DOHH2 (cell line): ENCODE measurements around the gene DGKK.

Experiments
- H3F3A ChIP-seq: fragments of 200-600 bp; sonication (generic), shearing (Covaris generic); 2 replicates; pipeline ENCODE4 v1.6.0; 2016; ENCODE audit warnings: antibody characterized with exemption, mild to moderate bottlenecking; ENCODE audit not compliant: control insufficient read depth, insufficient read depth
- H3K27ac ChIP-seq: fragments of 200-600 bp; sonication (generic); 2 replicates; pipeline ENCODE4 v1.5.1; 2014; ENCODE audit warnings: low read depth, mild to moderate bottlenecking, low read length, moderate library complexity
- H3K27me3 ChIP-seq: fragments of 200-600 bp; sonication (generic); 2 replicates; pipeline ENCODE4 v1.6.1; 2014; ENCODE audit warnings: mild to moderate bottlenecking, low read length, mixed read lengths; ENCODE audit not compliant: control insufficient read depth
- H3K36me3 ChIP-seq: fragments of 200-600 bp; sonication (generic); 2 replicates; pipeline ENCODE4 v1.6.1; 2014; ENCODE audit warnings: mild to moderate bottlenecking, low read length, moderate library complexity, mixed read lengths; ENCODE audit not compliant: control insufficient read depth
- H3K4me1 ChIP-seq: fragments of 200-600 bp; sonication (generic); 2 replicates; pipeline ENCODE4 v1.6.1; 2014; ENCODE audit warnings: mild to moderate bottlenecking, low read length, mixed read lengths; ENCODE audit not compliant: control insufficient read depth
- H3K4me2 ChIP-seq: fragments of 200-600 bp; sonication (generic); 2 replicates; pipeline ENCODE4 v1.6.0; 2014; ENCODE audit warnings: mild to moderate bottlenecking, low read length, moderate library complexity
- H3K4me3 ChIP-seq: fragments of 200-600 bp; sonication (generic); 2 replicates; pipeline ENCODE4 v1.5.1; 2014; ENCODE audit warnings: mild to moderate bottlenecking, low read length, mixed read lengths
- H3K79me2 ChIP-seq: fragments of 200-600 bp; sonication (generic); 2 replicates; pipeline ENCODE4 v1.6.1; 2014; ENCODE audit warnings: mild to moderate bottlenecking, low read length, mixed read lengths; ENCODE audit not compliant: control insufficient read depth
- H3K9me2 ChIP-seq: fragments of 200-600 bp; sonication (generic); replicated peaks from 2 replicates; pipeline ENCODE4 v1.6.1; 2014; ENCODE audit warnings: mild to moderate bottlenecking, low read length, mixed read lengths; ENCODE audit not compliant: control insufficient read depth
- H3K9me3 ChIP-seq: fragments of 200-600 bp; sonication (generic); 2 replicates; pipeline ENCODE4 v1.6.1; 2014; ENCODE audit warnings: antibody characterized with exemption, low read length, mixed read lengths; ENCODE audit not compliant: control insufficient read depth, insufficient read depth
- H4K20me1 ChIP-seq: fragments of 200-600 bp; sonication (generic); 2 replicates; pipeline ENCODE4 v1.6.0; 2014; ENCODE audit warnings: low read depth, mild to moderate bottlenecking, antibody characterized with exemption, low read length, moderate library complexity; ENCODE audit not compliant: control insufficient read depth, insufficient read depth
- EZH2phosphoT487 ChIP-seq: fragments of 200-600 bp; sonication (generic); IDR thresholded peaks from 2 replicates; pipeline ENCODE4 v1.6.1; 2017; ENCODE audit warnings: borderline replicate concordance, mild to moderate bottlenecking, antibody characterized with exemption, low read length, moderate library complexity, mixed read lengths
- TF ChIP-seq, protein P1 (sequence below): fragments of 200-600 bp; sonication (generic); IDR thresholded peaks from one replicate; pipeline ENCODE4 v1.5.1; 2014; ENCODE audit warnings: antibody characterized with exemption, mild to moderate bottlenecking, low read depth, low read length; ENCODE audit not compliant: poor library complexity, severe bottlenecking

DGKK gene

GRCh38 chrX:50431623-50432022, 39.0 kb downstream of the DGKK start:
- H3K9me3 ChIP-seq: no peaks in the 10 kb centered on the region
- no peak overlapping the region for H3K4me2 ChIP-seq
- H3K36me3 ChIP-seq: no peaks in the 10 kb centered on the region
- no peaks in the 10 kb centered on the region for H3K79me2 ChIP-seq
- H4K20me1 ChIP-seq: no peaks in the 10 kb centered on the region
- no peaks in the 10 kb centered on the region for H3K4me1 ChIP-seq
- TF ChIP-seq, protein P1, sequence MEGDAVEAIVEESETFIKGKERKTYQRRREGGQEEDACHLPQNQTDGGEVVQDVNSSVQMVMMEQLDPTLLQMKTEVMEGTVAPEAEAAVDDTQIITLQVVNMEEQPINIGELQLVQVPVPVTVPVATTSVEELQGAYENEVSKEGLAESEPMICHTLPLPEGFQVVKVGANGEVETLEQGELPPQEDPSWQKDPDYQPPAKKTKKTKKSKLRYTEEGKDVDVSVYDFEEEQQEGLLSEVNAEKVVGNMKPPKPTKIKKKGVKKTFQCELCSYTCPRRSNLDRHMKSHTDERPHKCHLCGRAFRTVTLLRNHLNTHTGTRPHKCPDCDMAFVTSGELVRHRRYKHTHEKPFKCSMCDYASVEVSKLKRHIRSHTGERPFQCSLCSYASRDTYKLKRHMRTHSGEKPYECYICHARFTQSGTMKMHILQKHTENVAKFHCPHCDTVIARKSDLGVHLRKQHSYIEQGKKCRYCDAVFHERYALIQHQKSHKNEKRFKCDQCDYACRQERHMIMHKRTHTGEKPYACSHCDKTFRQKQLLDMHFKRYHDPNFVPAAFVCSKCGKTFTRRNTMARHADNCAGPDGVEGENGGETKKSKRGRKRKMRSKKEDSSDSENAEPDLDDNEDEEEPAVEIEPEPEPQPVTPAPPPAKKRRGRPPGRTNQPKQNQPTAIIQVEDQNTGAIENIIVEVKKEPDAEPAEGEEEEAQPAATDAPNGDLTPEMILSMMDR: no peak
- TF ChIP-seq EZH2phosphoT487: no peak
- H3K27ac ChIP-seq: no peak overlapping the region
- H3K27me3 ChIP-seq: no peaks in the 10 kb centered on the region
- no peaks in the 10 kb centered on the region for H3F3A ChIP-seq
- H3K4me3 ChIP-seq: no peak overlapping the region
- H3K9me2 ChIP-seq: no peaks in the 10 kb centered on the region

DNA sequence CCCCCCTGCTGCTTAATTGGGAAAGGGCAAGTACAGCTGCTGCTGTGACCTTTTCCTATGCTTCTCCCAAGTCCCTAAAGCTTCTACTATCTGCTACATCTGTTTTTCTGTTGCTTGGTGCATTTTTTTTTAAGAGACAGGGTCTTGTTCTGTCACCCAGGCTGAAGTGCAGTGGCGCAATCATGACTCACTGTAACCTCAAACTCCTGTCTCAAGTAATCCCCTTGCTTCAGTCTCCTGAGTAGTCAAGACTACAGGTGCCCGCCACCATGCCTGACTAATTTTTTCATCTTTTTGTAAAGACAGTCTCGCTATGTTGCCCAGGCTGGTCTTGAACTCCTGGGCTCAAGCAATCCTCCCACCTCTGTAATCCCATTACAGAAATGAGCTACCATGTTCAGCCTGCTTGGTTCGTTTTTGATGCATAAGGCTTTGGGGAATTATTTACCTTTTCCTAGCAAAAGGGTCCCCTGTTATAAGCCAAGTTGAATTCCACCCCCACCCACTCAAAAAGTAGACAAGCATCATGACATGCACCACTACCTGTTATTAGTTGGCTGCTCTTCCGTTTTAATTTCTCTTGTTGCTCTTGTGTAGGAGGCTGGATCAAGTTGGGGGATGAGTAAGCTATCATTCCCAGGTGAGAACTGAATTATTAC, 39.6 kb downstream of the DGKK start:
- TF ChIP-seq, protein P1: no peak
- TF ChIP-seq EZH2phosphoT487: no peak
- no peaks in the 10 kb centered on the region for H3K9me3 ChIP-seq

DNA sequence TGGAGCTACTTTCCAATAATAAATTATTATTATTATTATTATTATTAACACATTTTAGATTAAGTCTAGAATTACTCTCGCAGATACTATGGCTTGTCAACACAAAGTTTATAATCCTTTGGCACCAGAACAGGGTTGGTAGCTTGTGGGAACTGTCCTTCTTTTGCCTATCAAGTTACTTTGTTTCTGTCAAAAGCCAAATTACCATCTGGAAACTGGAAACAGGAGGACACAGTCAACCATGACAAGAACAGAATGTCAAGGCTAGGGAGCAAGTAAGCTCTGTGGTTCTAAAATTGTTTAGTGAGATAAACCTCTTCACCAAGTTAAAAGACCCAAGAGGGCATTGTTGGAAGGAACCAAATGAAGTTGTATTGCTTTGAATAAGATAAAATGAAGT, 42.5 kb downstream of the DGKK start:
- Histone ChIP-seq H3K36me3 (no peaks in the 10 kb centered on the region), H4K20me1 (no peaks in the 10 kb centered on the region), H3K4me3 (no peak overlapping the region), H3K27me3 (no peaks in the 10 kb centered on the region), H3F3A (no peaks in the 10 kb centered on the region), H3K4me2 (no peak overlapping the region), H3K4me1 (no peaks in the 10 kb centered on the region), H3K79me2 (no peaks in the 10 kb centered on the region), H3K27ac (no peak overlapping the region), H3K9me3 (no peaks in the 10 kb centered on the region), H3K9me2 (no peaks in the 10 kb centered on the region)
- TF ChIP-seq, protein P1: no peak
- TF ChIP-seq EZH2phosphoT487: no peak

More for the DNA sequence above, 39.6 kb downstream of the DGKK start:
- H3K4me1 ChIP-seq: no peaks in the 10 kb centered on the region
- no peaks in the 10 kb centered on the region for H3K36me3 ChIP-seq
- H3K4me3 ChIP-seq: no peak overlapping the region
- no peak overlapping the region for H3K4me2 ChIP-seq
- no peaks in the 10 kb centered on the region for H3K79me2 ChIP-seq
- no peaks in the 10 kb centered on the region for H3K9me2 ChIP-seq
- H3K27me3 ChIP-seq: no peaks in the 10 kb centered on the region
- H3F3A ChIP-seq: no peaks in the 10 kb centered on the region
- H4K20me1 ChIP-seq: no peaks in the 10 kb centered on the region
- no peak overlapping the region for H3K27ac ChIP-seq
